Lower lobe of right lung (tissue), 2 donors: ENCODE results near the gene REEP1. TPM values are rescaled to one million over a fixed set of nuclear protein-coding genes. Genes with fewer than 3 reads are reported as not detected.
A peak's percentile ranks its signal among the peaks of the same experiment; 100 is the strongest.

Experiments
- ATAC-seq, 2 donors: fragments of 200-7000 bp; cut with Tn5 transposase; one replicate each; pipeline ENCODE4 v1.9.1; 2020 to 2022; ENCODE audit warnings: mild to moderate bottlenecking in 2 of 2, moderate library complexity in 2 of 2
- DNase-seq: peaks from one replicate; pipeline ENCODE4 v3.0.0-alpha.2; 2020
- H3K27ac ChIP-seq: fragments of 200-600 bp; one replicate; pipeline ENCODE4 v1.8.0; 2022
- H3K27me3 ChIP-seq: fragments of 200-600 bp; one replicate; pipeline ENCODE4 v1.8.0; 2022; ENCODE audit warnings: low read depth
- H3K36me3 ChIP-seq: fragments of 200-600 bp; one replicate; pipeline ENCODE4 v1.8.0; 2022; ENCODE audit warnings: mild to moderate bottlenecking
- H3K4me1 ChIP-seq: fragments of 200-600 bp; one replicate; pipeline ENCODE4 v1.8.0; 2022
- H3K4me3 ChIP-seq: fragments of 200-600 bp; one replicate; pipeline ENCODE4 v1.8.0; 2022; ENCODE audit warnings: mild to moderate bottlenecking
- H3K9me3 ChIP-seq: fragments of 200-600 bp; one replicate; pipeline ENCODE4 v1.8.0; 2022
- intact Hi-C: fragments of 100-400 bp; cut with DNase I; formaldehyde crosslinking; loops from one replicate; pipeline ENCODE4 v1.11.0; 2022
- total RNA-seq: library from RNA; stranded (reverse); fragmentation: NEBNext Ultra II Directional; extraction: Animal tissue kit (Norgen Biotek cat#: 25700); gene quantifications from one replicate; pipeline ENCODE4 v1.2.1, GENCODE V29; 2021
- TF ChIP-seq, protein P1 (sequence below): fragments of 200-600 bp; IDR thresholded peaks from one replicate; pipeline ENCODE4 v1.8.0; 2022; ENCODE audit warnings: antibody characterized with exemption, mild to moderate bottlenecking
- donor health status: DM: no; HTN: yes; CAD: no; lungs with severe emphysema.

Gene REEP1
- total RNA-seq, 1 donor from 2014 or later = 6.9 TPM

DNA sequence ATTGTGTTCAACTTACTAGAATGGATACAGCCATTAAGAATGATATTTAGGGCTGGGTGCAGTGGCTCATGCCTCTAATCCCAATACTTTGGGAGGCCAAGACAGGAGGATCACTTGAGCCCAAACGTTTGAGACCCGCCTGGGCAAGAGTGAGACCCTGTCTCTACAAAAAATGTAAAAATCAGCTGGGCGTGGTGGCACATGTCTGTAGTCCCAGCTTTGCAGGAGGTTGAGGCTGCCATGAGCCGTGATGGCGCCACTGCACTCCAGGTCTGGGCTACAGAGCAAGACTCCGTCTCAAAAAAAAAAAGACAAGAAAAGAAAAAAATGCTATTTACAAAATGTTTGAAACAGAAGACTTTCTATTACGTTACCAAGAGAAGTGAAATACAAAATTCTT lies 30.0 kb downstream of the REEP1 start:
- H3K27me3 ChIP-seq = no peaks in the 10 kb centered on the region
- ATAC-seq (no peak), DNase-seq (no peak)
- TF ChIP-seq, protein P1, sequence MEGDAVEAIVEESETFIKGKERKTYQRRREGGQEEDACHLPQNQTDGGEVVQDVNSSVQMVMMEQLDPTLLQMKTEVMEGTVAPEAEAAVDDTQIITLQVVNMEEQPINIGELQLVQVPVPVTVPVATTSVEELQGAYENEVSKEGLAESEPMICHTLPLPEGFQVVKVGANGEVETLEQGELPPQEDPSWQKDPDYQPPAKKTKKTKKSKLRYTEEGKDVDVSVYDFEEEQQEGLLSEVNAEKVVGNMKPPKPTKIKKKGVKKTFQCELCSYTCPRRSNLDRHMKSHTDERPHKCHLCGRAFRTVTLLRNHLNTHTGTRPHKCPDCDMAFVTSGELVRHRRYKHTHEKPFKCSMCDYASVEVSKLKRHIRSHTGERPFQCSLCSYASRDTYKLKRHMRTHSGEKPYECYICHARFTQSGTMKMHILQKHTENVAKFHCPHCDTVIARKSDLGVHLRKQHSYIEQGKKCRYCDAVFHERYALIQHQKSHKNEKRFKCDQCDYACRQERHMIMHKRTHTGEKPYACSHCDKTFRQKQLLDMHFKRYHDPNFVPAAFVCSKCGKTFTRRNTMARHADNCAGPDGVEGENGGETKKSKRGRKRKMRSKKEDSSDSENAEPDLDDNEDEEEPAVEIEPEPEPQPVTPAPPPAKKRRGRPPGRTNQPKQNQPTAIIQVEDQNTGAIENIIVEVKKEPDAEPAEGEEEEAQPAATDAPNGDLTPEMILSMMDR = no peak
- no peaks in the 10 kb centered on the region for H3K9me3 ChIP-seq
- no peak overlapping the region for H3K4me3 ChIP-seq
- H3K4me1 ChIP-seq = peaks cover 3% of the 10 kb centered on the region
- intact Hi-C loops = no loop called here
- H3K27ac ChIP-seq = no peak overlapping the region
- H3K36me3 ChIP-seq = no peaks in the 10 kb centered on the region

GRCh38 chr2:86305915-86306254 lies 31.5 kb downstream of the REEP1 start:
- Histone ChIP-seq H3K27ac (no peak overlapping the region), H3K36me3 (no peaks in the 10 kb centered on the region), H3K9me3 (no peaks in the 10 kb centered on the region), H3K27me3 (no peaks in the 10 kb centered on the region), H3K4me3 (no peak overlapping the region), H3K4me1 (peaks cover 10% of the 10 kb centered on the region)
- intact Hi-C loops = no loop called here
- TF ChIP-seq, protein P1 = no peak
- ATAC-seq (no peak), DNase-seq (no peak)

DNA sequence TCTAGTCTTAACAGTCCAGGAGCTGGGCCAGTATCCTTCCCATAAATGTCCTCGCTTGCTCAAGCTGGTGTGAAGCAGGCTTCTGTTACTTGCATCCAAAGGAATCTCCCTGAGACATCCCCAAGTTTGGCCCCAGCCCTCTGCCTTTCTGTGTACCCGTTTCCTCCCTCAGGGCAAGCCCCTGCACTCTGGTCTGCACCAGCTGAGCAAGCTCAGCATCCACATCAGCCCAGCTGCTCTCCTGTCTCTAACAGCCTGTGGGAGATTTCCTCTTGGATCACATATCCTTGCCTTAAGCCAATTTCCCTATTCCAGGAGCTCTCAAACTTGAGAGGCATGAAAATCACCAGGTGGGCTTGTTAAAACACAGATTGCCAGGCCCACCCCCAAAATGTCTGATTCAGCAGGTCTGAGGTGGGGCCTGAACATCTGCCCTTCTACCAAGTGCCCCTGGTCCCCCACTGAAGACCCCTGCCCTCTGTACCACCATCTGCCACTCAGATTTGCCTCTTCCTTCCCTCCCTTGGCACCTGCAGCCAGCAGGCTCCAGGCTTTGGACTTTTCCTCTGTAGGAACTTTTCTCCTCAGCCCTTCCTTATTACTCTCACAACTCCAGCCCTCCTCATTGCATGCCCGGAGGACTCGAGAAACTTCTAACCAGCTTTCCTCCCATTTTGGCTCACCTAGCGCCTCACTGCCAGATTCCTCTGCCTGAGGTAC lies 32.1 kb downstream of the REEP1 start:
- H3K36me3 ChIP-seq = no peaks in the 10 kb centered on the region
- no peaks in the 10 kb centered on the region for H3K9me3 ChIP-seq
- H3K4me1 ChIP-seq = peaks cover 9% of the 10 kb centered on the region
- H3K27me3 ChIP-seq = no peaks in the 10 kb centered on the region
- intact Hi-C loops = no loop called here
- TF ChIP-seq, protein P1 = no peak
- DNase-seq (no peak), ATAC-seq (peak; percentile 54 to 59)
- H3K27ac ChIP-seq = no peak overlapping the region
- H3K4me3 ChIP-seq = no peak overlapping the region

DNA sequence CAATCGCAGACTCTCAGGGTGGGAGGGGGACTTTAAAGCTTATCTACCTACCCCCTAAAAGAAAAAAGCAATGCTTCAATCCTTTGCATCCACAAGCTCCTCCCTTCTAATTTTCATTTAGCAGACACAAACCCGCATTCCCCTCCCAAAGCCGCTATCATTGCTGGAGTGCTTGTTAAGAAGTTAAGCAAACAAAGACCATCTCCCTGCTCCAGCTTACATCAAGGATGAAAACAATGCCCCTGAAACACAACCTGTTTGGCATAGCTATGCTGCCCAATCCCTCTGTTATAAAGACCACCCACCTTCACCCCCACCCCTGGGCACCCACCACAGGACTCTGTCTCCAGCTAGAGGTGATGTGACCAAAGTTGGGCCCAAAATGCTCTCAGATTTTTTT lies 33.0 kb downstream of the REEP1 start:
- ATAC-seq (no peak), DNase-seq (no peak)
- TF ChIP-seq, protein P1 = no peak
- Histone ChIP-seq H3K27ac (no peak overlapping the region), H3K9me3 (no peaks in the 10 kb centered on the region), H3K36me3 (no peaks in the 10 kb centered on the region), H3K27me3 (no peaks in the 10 kb centered on the region), H3K4me3 (no peak overlapping the region), H3K4me1 (peaks cover 9% of the 10 kb centered on the region)
- intact Hi-C loops = no loop called here

DNA sequence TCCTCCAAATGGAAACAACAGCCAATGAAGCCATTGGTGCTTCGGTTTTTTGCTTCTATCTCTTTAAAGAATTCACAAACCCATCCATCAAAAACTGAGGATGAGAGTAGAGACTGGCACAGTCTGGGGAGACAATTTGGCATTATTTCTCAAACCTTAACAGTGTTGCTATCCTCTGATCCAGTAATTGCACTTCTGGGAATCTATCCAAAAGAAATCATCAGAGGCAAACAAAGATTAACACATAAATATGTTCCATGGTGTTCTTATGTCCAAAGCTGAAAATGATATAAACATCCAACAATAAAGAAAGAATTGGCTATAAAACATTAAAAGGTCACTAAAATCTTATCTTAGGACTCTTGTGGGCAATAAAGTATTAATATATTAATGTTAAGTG lies 35.1 kb downstream of the REEP1 start:
- Histone ChIP-seq H3K9me3 (no peaks in the 10 kb centered on the region), H3K27me3 (no peaks in the 10 kb centered on the region), H3K4me1 (peaks cover 9% of the 10 kb centered on the region), H3K27ac (no peak overlapping the region), H3K36me3 (no peaks in the 10 kb centered on the region), H3K4me3 (no peak overlapping the region)
- ATAC-seq (no peak), DNase-seq (no peak)
- intact Hi-C loops = no loop called here
- TF ChIP-seq, protein P1 = no peak
